ENCODE measurements around the gene THSD4.
"Not testable (repeated sequence)": the region's sequence is repeated elsewhere in the genome, so short reads cannot be mapped to it uniquely, and the experiment has no call there.

DNA sequence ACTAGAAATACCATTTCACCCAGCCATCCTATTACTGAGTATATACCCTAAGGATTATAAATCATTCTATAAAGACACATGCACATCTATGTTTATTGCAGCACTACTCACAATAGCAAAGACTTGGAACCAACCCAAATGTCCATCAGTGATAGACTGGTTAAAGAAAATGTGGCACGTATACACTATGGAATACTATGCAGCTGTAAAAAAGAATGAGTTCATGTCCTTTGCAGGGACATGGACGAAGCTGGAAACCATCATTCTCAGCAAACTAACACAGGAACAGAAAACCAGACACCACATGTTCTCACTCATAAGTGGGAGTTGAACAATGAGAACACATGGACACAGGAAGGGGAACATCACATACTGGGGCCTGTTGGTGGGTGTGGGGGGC is 324.2 kb downstream of the THSD4 start:
- TF ChIP-seq FOS (IDR thresholded peaks at IDR 0.05; ENCODE audit: low read depth, low read length); MAFK (IDR thresholded peaks at IDR 0.05; ENCODE audit: low read depth, low read length); CTCF (conservative IDR thresholded peaks at IDR 0.05; ENCODE audit: low read depth, low read length); RAD21 (IDR thresholded peaks at IDR 0.05; ENCODE audit: low read length): not testable (repeated sequence)

Data from IMR-90 (cell line).